ENCODE results near the gene NLRC5.

- TF ChIP-seq, protein P1, sequence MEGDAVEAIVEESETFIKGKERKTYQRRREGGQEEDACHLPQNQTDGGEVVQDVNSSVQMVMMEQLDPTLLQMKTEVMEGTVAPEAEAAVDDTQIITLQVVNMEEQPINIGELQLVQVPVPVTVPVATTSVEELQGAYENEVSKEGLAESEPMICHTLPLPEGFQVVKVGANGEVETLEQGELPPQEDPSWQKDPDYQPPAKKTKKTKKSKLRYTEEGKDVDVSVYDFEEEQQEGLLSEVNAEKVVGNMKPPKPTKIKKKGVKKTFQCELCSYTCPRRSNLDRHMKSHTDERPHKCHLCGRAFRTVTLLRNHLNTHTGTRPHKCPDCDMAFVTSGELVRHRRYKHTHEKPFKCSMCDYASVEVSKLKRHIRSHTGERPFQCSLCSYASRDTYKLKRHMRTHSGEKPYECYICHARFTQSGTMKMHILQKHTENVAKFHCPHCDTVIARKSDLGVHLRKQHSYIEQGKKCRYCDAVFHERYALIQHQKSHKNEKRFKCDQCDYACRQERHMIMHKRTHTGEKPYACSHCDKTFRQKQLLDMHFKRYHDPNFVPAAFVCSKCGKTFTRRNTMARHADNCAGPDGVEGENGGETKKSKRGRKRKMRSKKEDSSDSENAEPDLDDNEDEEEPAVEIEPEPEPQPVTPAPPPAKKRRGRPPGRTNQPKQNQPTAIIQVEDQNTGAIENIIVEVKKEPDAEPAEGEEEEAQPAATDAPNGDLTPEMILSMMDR (IDR thresholded peaks at IDR 0.05): no peak
- no peak for TF ChIP-seq POLR2A (IDR thresholded peaks at IDR 0.05)
- no peak for TF ChIP-seq EP300 (IDR thresholded peaks at IDR 0.05)
- no peak for TF ChIP-seq POLR2AphosphoS5 (IDR thresholded peaks at IDR 0.05)
Observed at GRCh38 chr16:56986361-56986760, 3.0 kb upstream of the NLRC5 start.
